K562 (cell line): ENCODE data around the gene TRPM8. TPM values are rescaled to one million over a fixed set of nuclear protein-coding genes. Genes with fewer than 3 reads are reported as not detected.

Source experiments
- ATAC-seq: fragments of 200-7000 bp; cut with Tn5 transposase; 3 replicates; pipeline ENCODE4 v1.9.1; 2020; ENCODE audit warnings: moderate library complexity
- BruUV-seq: library from RNA; stranded (reverse); fragments of 400-500 nt; replicated peaks from 2 replicates; lab custom pipeline; 2021; lab: Mats Ljungman, UMichigan
- CTCF ChIA-PET: fragments of 300-600 bp; formaldehyde crosslinking; extraction: SDS; loops from one replicate; lab custom pipeline; 2021; ENCODE audit warnings: low intra/inter-chr PET ratio; lab: Yijun Ruan, JAX
- POLR2A ChIA-PET: fragments of 300-600, 350-650 bp; sonication (Branson Sonifier 250); formaldehyde crosslinking; extraction: SDS; loops from one replicate; lab custom pipeline; 2021; ENCODE audit warnings: antibody characterized with exemption, inconsistent platforms; lab: Yijun Ruan, JAX
- DNase-seq, 4 experiments: peaks; one replicate each; pipeline versions ENCODE4 v3.0.0 to v3.0.0-alpha.2; 2011 to 2018; ENCODE audit warnings: low spot score in 3 of 4, mixed read lengths in 3 of 4; ENCODE audit errors: extremely low read depth in 1 of 4
- FAIRE-seq: peaks from 2 replicates; lab custom pipeline; 2011; peaks lifted over from hg19 to GRCh38; lab: Jason Lieb, UNC
- H2AFZ ChIP-seq: 2 replicates; pipeline ENCODE4 v1.6.0; 2011; ENCODE audit warnings: low read depth, low read length, control low read depth, inconsistent platforms
- H3K27ac ChIP-seq: fragments of 200-600 bp; 3 replicates; pipeline ENCODE4 v1.8.0; 2011; ENCODE audit warnings: low read depth, mild to moderate bottlenecking, control low read depth, inconsistent platforms, low read length, moderate library complexity, mixed read lengths; ENCODE audit errors: extremely low read depth
- H3K27me3 ChIP-seq, 2 experiments: fragments of 300-600 bp in 1 of 2; 2 replicates in 1 of 2; 3 replicates in 1 of 2; pipeline versions ENCODE4 v1.6.0 to v1.8.0; 2011; ENCODE audit warnings: inconsistent platforms in 2 of 2, low read length in 2 of 2, mild to moderate bottlenecking in 1 of 2, mixed read lengths in 1 of 2, moderate library complexity in 1 of 2; ENCODE audit not compliant: control insufficient read depth in 2 of 2, insufficient read depth in 2 of 2
- H3K36me3 ChIP-seq: fragments of 300-600 bp; 3 replicates; pipeline ENCODE4 v1.8.0; 2011; ENCODE audit warnings: mild to moderate bottlenecking, low read length, inconsistent platforms; ENCODE audit not compliant: control insufficient read depth, insufficient read depth
- H3K4me1 ChIP-seq, 2 experiments: fragments of 200-600 bp in 1 of 2; replicated peaks in 1 of 2; 2 replicates in 1 of 2; 3 replicates in 1 of 2; pipeline versions ENCODE4 v1.5.1 to v1.8.0; 2011; ENCODE audit warnings: inconsistent platforms in 2 of 2, low read length in 2 of 2, mild to moderate bottlenecking in 1 of 2, mixed read lengths in 1 of 2, moderate library complexity in 1 of 2; ENCODE audit not compliant: control insufficient read depth in 2 of 2, insufficient read depth in 2 of 2
- H3K4me2 ChIP-seq: 2 replicates; pipeline ENCODE4 v1.6.1; 2011; ENCODE audit warnings: low read length, control low read depth, inconsistent platforms, mixed read lengths; ENCODE audit not compliant: insufficient read depth
- H3K4me3 ChIP-seq: fragments of 200-600 bp; sonication (generic), shearing (Covaris generic); 2 replicates; pipeline ENCODE4 v1.5.1; 2016; ENCODE audit warnings: control low read depth, inconsistent platforms
- H3K79me2 ChIP-seq: fragments of 200-600 bp; 3 replicates; pipeline ENCODE4 v1.8.0; 2011; ENCODE audit warnings: low read length, inconsistent platforms; ENCODE audit not compliant: control insufficient read depth, insufficient read depth
- H3K9ac ChIP-seq, 2 experiments: 2 replicates each; pipeline versions ENCODE4 v1.6.0 to v1.6.1; 2011; ENCODE audit warnings: low read depth in 2 of 2, low read length in 2 of 2, control low read depth in 1 of 2, inconsistent platforms in 1 of 2, mild to moderate bottlenecking in 1 of 2, mixed read lengths in 1 of 2; ENCODE audit not compliant: insufficient read depth in 1 of 2
- H3K9me1 ChIP-seq: one replicate; pipeline ENCODE4 v1.6.0; 2011; ENCODE audit warnings: inconsistent platforms, mild to moderate bottlenecking, low read length, moderate library complexity; ENCODE audit not compliant: control insufficient read depth, insufficient read depth
- H3K9me3 ChIP-seq: replicated peaks from 2 replicates; pipeline ENCODE4 v1.5.1; 2011; ENCODE audit warnings: low read depth, low read length, inconsistent platforms; ENCODE audit not compliant: control insufficient read depth, insufficient read depth
- H4K20me1 ChIP-seq: replicated peaks from 2 replicates; pipeline ENCODE4 v1.6.1; 2011; ENCODE audit warnings: low read length, inconsistent platforms, mixed read lengths; ENCODE audit not compliant: control insufficient read depth, insufficient read depth
- ZKSCAN8 ChIP-seq: fragments of 200-800 bp; sonication (Bioruptor generic); IDR thresholded peaks from 2 replicates; pipeline ENCODE4 v1.6.1; 2016; ENCODE audit warnings: missing genetic modification characterization, missing compliant biosample characterization
- WGBS: fragments of 100-300 bp; shearing (Covaris generic); methylation state at CpG from one replicate; pipeline ENCODE4 v1.1.6; 2016; ENCODE audit warnings: low coverage, mixed read lengths; ENCODE audit not compliant: insufficient coverage; ENCODE audit errors: missing lambda C conversion rate; 5-methylcytosine and 5-hydroxymethylcytosine counted together
- in situ Hi-C: fragments of 300-500 bp; cut with MboI; formaldehyde crosslinking; loops from 4 replicates; pipeline ENCODE4 v1.15.0; 2018; ENCODE audit warnings: inconsistent platforms, mixed read lengths
- intact Hi-C: fragments of 100-400 bp; cut with micrococcal nuclease; formaldehyde crosslinking; loops from 2 replicates; pipeline ENCODE4 v1.14.2; 2022
- polyA plus RNA-seq, 8 experiments: library from polyadenylated mRNA; depleted of rRNA in 4 of 8; stranded (reverse) in 5 of 8; unstranded in 3 of 8; fragments of >200 nt; fragmentation: Nextera tagmentation in 2 of 8; fragmentation: Illumina TruSeq in 1 of 8; extraction: Ambion mirVana in 2 of 8; extraction: Trizol in 1 of 8; gene quantifications; 2 replicates each; pipeline versions ENCODE4 v1.2.1 to v1.2.3, GENCODE V29; 2011 to 2014; ENCODE audit warnings: inconsistent platforms in 1 of 8, missing spikeins in 1 of 8
- total RNA-seq, 7 experiments: library from RNA; depleted of rRNA in 6 of 7; stranded (reverse); fragments of >200 nt in 6 of 7; fragmentation: Illumina TruSeq in 2 of 7; extraction: Trizol in 2 of 7; gene quantifications; 2 replicates each; pipeline versions ENCODE4 v1.2.1 to v1.2.3, GENCODE V29; 2011 to 2021; ENCODE audit warnings: low replicate concordance in 1 of 7
- TF ChIP-seq, protein P1 (sequence below): fragments of 250-450 bp; sonication (Bioruptor Pico); IDR thresholded peaks from 2 replicates; pipeline ENCODE4 v1.4.0; 2020; ENCODE audit warnings: borderline replicate concordance
- TF ChIP-seq, protein P2 (sequence below): fragments of 450-650 bp; formaldehyde crosslinking; IDR thresholded peaks from 2 replicates; pipeline ENCODE4 v1.4.0; 2020; ENCODE audit warnings: mild to moderate bottlenecking, moderate library complexity
- TF ChIP-seq, protein P3 (sequence below): fragments of 250-450 bp; sonication (Bioruptor Pico); IDR thresholded peaks from 2 replicates; pipeline ENCODE4 v1.8.0; 2021; ENCODE audit warnings: borderline replicate concordance, mild to moderate bottlenecking, moderate library complexity; ENCODE audit not compliant: poor library complexity, severe bottlenecking

TRPM8 gene
- total and polyA plus RNA-seq, 9 of the 15 experiments (the other 6 are each of a cell fraction or from before 2014, with no cell fraction given) = not detected

DNA sequence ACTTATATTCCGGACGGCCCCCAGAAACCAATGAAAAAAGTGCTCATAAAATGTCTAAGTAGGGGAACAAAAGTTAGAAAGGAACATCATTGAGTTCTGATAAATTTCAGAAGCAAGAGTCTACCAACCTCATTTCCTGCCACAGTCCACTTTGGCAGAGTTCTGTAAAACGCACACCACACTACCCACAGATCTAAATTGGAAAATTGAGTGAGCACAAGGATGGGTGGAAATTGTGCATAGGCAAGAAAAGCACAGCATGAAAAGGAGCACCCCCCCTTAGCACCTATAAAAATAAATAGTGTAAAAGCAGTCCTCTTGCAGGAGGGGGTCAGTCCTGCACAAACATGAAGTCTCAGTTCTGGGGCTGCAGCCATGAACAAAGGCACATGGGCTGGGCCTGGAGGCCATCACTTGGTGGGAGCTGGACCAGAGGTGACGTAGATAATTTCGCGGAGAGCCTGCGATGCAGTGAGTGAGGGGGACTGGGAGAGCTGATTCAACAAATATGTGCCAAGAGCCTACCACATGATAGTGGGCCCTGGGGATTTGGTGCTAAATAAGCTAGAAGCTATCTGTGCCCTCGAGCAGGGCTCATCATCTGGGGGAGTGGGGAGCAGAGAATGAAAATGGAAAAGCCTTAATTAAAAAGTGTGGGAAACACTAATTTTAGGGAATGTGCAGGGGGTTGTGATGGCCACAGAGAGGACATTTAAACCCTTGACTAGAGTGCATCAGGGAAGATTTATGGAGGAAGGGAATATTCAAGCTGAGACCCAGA lies 84.4 kb downstream of the TRPM8 start:
- Histone ChIP-seq H3K4me1 (no peaks in the 10 kb centered on the region), H3K27ac (no peak overlapping the region), H2AFZ (no peak overlapping the region), H3K79me2 (no peaks in the 10 kb centered on the region), H3K36me3 (no peaks in the 10 kb centered on the region), H3K27me3 (no peaks in the 10 kb centered on the region; a peak in 1 of 5 replicates), H3K4me3 (no peak overlapping the region), H3K9me1 (no peaks in the 10 kb centered on the region), H3K4me2 (no peak overlapping the region), H4K20me1 (no peaks in the 10 kb centered on the region), H3K9ac (no peak overlapping the region)
- POLR2A ChIA-PET = interaction anchor here (0.6 kb wide), 1 partner anchor 203 kb away, joined by 4 read pairs; no protein-coding TSS in a partner anchor
- DNase-seq (no peak), FAIRE-seq (no peak), ATAC-seq (no peak)
- 0% methylated on average over 8 of the region's 8 CpGs for WGBS
- in situ Hi-C loops = no loop called here
- BruUV-seq = no TSS peak
- CTCF ChIA-PET = no interaction called here
- TF ChIP-seq, protein P1, sequence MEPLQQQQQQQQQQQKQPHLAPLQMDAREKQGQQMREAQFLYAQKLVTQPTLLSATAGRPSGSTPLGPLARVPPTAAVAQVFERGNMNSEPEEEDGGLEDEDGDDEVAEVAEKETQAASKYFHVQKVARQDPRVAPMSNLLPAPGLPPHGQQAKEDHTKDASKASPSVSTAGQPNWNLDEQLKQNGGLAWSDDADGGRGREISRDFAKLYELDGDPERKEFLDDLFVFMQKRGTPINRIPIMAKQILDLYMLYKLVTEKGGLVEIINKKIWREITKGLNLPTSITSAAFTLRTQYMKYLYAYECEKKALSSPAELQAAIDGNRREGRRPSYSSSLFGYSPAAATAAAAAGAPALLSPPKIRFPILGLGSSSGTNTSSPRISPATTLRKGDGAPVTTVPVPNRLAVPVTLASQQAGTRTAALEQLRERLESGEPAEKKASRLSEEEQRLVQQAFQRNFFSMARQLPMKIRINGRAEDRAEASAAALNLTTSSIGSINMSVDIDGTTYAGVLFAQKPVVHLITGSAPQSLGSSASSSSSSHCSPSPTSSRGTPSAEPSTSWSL (CRISPR knock-in tag) = no peak
- TF ChIP-seq, protein P2, sequence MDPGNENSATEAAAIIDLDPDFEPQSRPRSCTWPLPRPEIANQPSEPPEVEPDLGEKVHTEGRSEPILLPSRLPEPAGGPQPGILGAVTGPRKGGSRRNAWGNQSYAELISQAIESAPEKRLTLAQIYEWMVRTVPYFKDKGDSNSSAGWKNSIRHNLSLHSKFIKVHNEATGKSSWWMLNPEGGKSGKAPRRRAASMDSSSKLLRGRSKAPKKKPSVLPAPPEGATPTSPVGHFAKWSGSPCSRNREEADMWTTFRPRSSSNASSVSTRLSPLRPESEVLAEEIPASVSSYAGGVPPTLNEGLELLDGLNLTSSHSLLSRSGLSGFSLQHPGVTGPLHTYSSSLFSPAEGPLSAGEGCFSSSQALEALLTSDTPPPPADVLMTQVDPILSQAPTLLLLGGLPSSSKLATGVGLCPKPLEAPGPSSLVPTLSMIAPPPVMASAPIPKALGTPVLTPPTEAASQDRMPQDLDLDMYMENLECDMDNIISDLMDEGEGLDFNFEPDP (CRISPR knock-in tag) = no peak
- no peak for TF ChIP-seq ZKSCAN8 (CRISPR knock-in tag)
- TF ChIP-seq, protein P3, sequence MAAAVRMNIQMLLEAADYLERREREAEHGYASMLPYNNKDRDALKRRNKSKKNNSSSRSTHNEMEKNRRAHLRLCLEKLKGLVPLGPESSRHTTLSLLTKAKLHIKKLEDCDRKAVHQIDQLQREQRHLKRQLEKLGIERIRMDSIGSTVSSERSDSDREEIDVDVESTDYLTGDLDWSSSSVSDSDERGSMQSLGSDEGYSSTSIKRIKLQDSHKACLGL (CRISPR knock-in tag) = no peak
- TF ChIP-seq, all 486 proteins: peak for 0
- intact Hi-C loops = no loop called here
- H3K9me3 ChIP-seq = no peaks in the 10 kb centered on the region
